ENCODE results near the gene MCF2L2.
"Not testable (repeated sequence)": the region's sequence is repeated elsewhere in the genome, so short reads cannot be mapped to it uniquely, and the experiment has no call there.

The MCF2L2 gene

DNA sequence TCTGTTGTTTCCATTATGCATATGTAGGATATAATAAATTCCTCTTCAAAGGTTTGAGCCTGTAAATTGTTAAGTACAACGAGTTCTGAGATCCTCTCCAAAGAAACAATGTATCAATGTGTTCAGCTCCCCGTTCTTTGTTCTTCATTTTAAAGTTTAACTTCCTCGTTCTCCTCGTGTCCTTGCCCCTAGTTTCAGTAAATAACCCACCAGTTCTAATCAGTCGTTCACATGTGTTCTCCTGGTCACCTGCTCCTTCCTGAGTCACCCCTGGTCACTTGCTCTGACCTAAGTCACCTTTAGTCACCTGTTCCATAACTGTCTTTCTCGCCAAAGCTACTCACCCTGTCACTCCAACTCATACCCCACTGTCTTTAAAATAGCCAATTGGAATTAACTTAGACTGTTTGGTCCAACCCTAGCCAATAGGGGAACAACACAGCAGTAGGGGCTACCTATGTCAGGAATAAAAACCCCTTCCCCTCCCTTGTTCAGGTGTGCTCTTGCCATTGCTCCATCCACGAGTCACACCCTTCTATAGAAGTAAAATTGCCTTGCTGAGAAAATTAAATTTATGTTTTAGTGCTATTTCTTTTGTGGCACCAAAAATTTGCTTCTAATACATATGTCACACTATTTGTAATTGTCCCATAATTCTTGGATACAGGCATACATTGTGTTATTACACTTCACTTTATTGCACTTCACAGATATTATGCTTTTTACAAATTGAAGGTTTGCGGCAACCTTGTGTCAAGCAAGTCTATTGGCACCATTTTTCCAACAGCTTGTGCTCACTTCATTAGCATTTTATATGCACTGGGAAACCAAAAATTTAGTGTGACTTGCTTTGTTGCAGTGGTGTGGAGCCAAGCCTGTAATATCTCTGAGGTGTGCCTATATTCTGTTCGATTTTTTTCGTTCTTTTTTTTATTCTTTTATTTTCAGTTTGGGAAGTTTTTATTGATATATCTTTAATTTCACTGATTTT is 15.3 kb upstream of the MCF2L2 start:
- no peak for DNase-seq (ENCODE audit: low read depth in 2 of 2)

DNA sequence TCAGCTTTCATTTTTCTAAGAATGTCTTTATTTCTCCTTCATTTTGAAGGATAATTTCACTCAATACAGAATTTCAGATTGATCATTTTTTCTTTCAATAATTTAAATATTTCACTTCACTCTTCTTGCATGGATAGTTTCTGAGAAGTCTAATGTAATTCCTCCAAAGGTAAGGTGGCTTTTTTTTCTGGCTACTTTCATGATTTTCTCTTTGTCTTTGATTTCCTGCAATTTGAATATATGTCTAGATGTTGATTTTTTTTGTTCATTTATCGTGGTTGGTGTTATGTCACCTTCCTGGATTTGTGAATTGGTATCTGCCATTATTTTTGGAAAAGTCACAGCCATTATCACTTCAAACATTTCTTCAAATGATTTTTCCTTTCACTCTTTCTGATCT is 14.6 kb upstream of the MCF2L2 start:
- no peak for DNase-seq (ENCODE audit: low read depth in 2 of 2)

DNA sequence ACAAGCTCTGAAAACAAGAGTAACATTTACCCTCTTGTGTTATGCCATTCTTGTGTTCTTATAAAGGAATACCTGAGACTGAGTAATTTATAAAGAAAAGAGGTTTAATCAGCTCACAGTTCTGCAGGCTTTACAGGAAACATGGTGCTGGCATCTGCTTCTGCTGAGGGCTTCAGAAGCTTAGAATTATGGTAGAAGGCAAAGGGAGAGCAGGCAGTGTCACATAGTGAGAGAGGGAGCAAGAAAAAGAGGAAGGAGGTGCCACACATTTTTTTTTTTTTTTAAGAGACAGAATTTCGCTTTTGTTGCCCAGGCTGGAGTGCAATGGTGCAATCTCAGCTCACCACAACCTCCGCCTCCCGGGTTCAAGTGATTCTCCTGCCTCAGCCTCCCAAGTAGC is 12.1 kb upstream of the MCF2L2 start:
- not testable (repeated sequence) for DNase-seq (ENCODE audit: low read depth in 2 of 2)

DNA sequence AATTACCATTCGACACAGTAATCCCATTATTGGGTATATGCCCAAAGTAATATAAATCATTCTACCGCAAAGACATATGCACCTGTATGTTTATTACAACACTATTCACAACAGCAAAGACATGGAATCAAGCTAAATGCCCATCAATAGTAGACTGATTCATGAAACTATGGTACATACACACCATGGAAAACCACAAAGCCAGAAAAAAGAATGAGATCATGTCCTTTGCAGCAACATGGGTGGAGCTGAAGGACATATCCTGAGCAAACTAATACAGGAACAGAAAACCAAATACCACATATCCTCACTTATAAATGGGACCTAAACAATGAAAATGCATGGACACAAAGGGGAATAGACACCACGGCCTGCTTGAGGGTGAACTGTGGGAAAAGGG is 11.1 kb upstream of the MCF2L2 start:
- DNase-seq (ENCODE audit: low read depth in 2 of 2): no peak

DNA sequence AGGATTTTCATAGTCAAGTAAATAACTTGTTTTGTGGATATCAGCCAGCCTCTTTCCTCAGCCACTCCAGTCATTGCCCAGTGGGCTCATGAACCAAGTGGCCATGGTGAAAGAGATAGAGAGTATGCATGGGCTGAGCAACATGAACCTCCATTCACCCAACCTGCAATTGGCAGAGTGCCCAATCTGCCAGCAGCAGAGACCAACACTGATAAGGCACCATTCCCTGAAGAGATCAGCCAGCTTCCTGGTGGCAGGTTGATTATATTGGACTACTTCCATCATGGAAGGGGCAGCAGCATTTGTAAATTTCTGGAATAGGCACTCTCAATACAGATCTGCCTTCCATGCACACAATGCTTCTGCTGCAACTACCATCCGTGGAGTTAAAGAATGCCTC is 10.3 kb upstream of the MCF2L2 start:
- DNase-seq (ENCODE audit: low read depth in 2 of 2): no peak

DNA sequence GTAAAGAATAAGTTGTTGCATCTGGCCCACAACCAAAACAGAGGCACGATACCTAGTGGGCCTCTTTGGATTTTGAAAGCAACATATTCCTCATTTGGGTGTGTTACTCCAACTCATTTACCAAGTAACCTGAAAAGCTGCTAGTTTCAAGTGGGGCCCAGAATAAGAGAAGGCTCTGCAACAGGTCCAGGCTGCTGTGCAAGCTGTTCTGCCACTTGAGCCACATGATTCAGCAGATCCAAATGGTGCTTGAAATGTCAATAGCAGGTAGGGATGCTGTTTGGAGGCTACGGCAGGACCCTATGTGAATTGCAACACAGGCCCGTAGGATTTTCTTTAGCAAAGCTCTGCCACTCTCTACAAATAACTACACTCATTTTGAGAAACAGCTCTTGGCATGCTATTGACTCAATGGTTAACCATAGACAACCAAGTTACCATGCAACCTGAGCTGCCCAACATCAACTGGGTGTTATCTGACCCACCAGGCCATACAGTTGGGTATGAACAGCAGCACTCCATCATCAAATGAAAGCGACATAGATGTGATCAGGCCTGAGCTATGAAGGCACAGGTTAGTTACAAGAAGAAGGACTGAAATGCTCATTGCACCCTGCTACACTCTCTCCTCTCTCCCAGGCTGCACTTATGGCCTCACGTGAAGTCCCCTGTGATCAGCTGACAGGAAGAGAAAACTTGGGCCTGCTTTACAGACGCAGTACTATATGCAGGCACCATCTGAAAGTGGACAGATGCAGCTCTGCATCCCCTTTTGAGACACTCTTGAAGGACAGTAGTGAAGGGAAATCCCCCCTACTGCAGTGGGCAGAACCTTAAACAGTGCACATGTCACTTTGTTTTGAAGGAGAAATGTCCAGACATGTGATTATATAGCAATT is 9.5 kb upstream of the MCF2L2 start:
- no peak for DNase-seq (ENCODE audit: low read depth in 2 of 2)

DNA sequence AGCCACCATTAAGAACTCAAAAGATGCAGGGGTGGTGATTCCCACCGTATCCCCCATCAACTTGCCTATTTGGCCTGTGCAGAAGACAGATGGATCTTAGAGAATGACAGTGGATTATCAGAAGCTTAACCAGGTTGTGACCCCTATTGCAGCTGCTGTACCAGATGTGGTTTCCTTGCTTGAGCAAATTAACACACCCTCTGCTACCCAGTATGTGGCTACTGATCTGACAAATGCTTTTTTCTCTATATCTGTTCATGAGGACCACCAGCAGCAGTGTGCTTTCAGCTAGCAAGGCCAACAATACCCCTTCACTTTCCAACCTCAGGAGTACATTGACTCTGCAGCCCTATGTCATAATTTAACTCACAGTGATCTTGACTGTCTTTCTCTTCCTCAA is 8.6 kb upstream of the MCF2L2 start:
- DNase-seq (ENCODE audit: low read depth in 2 of 2): no peak

DNA sequence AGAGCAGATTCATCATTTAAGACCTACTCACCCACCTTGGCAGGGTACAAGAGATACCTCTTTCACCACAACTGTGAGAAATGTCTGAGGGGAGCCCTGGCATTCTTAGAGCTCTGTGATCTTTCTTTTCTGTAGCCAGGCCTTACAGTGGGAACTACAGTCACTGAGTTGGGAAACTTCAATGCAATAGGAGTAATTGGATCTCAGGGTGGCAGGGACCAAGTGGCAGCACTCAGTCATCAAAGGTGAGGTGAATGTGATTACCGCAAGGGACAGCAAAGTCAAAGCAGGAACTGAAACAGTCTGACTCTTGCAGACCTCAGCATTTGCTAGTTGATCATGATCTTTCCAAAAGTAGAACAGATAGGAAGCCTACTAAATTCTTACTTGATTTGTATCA is 7.2 kb upstream of the MCF2L2 start:
- DNase-seq (ENCODE audit: low read depth in 2 of 2): no peak

DNA sequence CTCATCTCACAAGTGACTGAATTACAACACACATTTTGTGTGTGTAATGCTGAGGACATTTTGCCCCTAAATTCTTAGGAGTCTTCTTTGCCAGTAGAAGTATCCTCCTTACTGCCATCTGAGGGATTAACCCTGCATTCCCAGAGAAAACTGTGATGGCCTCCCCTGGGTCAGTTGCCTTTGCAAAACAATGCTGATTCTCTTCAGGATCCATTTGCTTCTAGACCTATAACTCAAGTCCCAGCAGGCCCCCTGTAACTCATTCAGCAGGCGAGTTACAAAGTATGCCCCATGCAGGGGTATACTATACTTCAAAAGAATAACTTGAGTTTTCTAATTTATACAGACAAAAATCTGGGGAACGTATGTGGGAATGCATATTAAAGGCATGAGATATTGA is 6.6 kb upstream of the MCF2L2 start:
- DNase-seq (ENCODE audit: low read depth in 2 of 2): no peak

DNA sequence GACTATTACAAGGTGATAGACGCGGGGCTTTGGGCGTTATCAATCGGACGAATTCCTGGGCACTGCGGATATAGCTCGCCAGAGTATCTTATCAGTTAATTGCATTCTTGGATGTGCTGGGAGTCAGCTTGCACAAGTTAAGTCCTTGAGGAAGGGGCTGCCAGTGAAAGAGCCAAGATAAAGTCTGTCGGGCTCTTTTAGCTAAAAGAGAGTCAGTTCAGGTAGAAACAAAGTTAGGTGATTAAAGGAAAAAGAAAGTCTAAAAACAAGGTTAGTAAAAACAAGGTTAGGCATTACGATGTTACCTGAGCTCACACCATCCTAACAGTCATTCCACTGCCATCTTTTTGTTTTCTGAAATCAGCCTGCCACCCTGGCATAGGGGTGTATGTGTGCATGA is 6.1 kb upstream of the MCF2L2 start:
- DNase-seq (ENCODE audit: low read depth in 2 of 2): no peak

DNA sequence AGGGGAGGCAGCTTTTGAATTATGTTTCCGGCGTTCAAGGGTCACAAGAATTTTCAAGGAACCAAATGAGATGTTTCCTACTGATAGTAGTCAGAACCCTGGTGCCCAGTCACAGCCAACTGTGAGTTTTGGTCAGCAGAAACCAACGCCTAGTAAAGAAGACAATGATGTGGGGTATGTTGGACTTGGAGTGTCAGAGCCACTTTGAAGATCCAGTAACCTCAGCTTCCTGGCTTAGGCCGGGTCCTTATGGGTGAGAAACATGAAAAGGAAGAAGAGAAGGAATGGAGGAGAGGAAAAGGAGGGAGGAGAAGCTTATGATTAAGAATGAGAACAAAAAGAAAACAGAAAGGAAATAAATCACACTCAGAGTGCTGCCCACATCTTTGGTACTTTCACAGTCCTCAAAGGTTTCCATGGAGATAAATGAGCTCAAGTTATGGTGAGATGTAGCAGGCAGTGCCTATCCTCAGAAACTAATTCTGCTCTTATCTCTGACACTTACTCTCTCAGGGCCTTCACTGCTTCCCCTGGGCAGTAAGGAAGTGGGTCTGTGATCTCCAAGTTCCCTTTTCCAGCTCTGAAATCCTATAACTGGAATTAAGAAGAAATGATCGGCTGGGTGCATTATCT is 2.0 kb upstream of the MCF2L2 start:
- DNase-seq (ENCODE audit: low read depth in 2 of 2): no peak

DNA sequence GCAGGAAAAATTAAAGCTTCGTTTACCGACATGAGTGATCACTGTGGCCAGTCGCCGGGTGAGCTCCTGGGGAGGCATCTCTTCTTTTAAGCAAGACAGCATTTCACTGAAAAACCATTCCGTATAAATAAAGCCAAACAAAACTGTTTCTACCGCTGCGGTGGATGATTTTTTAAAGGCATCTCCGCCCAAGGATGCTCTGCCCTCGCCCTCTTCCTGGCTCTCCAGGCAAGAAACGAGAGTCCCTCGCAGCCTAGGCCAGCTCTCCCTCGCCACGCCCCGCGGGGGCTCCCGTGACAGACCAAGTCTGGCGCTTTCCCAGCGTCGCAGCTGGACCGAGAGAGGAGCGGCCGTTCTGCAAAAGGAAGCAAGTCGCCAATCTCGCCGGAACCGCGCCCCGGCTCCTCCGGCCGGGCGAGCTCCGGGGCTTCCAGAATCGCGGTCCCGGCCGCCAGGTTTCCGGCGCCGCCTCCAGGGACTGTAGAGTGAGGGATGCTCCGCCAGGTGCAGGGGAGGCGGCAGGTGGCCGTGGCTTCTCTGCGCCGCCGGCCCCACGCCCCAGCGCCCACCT is 458 bp downstream of the MCF2L2 start:
- DNase-seq (ENCODE audit: low read depth in 2 of 2): peak in 1 of 2 donors; percentile 12

DNA sequence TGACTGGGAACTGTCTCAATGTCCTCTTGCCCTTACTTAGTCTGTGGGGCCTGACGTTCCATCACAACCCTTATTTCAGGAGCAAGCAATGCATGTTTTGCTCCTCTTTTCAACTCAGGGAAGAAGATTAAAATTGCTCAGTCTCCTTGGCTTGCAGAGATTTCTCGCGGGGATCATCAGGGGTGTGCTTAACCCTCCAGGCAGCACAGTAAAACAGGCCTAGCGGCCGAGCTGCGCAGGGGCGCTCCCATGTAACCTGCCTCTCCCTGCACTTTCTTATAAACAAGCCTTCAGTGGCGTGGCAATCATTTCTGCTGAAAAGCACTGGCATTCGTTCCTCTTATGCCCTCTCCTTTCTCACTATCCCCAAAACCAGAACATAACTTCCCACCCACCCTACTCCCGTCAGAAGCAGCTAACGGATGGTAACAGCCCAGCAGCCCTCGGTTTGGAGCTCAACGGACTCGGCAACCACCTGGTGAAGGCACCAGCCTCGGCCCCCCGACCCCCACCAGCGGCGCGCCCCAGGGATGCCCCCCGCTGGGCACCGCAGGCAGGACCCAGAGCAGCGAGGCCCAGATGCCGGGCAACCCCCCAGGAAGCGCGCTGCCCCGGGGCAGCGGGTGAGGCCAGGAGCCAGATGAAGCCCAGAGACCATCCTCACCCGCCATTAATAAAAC is 1.1 kb downstream of the MCF2L2 start:
- DNase-seq (ENCODE audit: low read depth in 2 of 2): no peak

DNA sequence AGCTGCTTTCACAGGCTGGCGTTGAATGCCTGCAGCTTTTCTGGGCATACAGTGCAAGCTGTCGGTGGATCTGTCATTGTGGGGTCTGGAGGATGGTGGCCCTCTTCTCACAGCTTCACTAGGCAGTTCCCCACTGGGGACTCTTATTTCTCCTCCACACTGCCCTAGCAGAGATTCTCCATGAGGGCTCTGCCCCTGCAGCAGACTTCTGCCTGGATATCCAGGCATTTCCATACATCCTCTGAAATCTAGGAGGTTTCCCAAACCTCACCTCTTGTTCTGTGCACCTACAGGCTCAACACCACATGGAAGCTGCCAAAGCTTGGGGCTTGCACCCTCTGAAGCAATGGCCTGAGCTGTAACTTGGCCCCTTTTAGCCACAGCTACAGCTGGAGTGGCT is 9.6 kb downstream of the MCF2L2 start:
- not testable (repeated sequence) for DNase-seq (ENCODE audit: low read depth in 2 of 2)

DNA sequence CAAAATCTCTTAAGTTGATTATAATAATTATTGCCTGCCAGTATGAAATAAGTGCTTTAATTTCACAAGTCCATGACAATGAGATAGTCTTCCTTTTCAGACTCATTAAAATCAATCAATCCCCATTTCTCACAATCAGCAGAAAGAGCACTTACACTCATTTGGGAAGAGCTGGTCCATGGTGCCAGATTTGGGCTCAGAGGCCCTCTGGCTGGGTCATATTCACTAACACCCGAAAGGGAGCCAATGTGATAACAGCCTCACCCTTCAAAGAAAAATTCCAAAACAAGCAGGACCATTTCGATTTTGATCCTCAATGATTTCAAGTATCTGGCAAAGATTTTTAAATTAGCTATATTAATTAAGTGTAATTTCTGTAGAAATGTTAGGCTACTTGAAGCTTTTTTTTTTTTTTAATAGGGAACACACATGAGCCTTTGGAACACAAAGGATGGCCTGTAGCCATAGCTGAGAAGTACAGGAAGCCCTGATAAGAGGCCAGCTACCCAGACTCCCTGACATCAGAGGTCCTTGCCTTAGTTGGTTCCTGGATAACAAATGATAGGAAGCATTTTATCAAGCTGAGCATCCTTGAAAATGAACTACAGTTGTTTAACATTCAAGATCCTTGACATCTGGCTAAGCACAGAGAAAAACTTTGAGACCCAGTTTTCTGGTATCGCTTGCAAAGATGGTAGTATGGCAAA is 17.1 kb downstream of the MCF2L2 start:
- no peak for DNase-seq (ENCODE audit: low read depth in 2 of 2)

DNA sequence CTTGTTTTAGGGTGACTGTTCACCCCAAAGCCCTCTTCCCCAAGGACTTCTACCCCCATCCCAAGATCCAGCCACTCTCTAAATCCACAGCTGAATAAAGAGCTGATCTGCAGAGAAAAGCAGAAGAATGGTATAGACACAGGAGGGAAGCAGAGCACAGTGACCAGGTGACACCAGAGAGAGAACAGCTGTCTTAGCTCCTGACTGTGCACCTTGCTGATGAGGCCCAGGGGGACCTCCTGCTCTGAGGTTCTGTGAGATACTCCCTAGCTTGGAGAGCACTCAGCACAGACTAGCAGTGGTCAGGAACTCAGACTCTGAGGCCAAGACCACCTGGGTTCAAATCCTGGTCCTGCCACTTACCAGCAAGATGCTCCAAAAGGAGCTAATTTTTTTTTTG is 17.7 kb downstream of the MCF2L2 start:
- DNase-seq (ENCODE audit: low read depth in 2 of 2): no peak

DNA sequence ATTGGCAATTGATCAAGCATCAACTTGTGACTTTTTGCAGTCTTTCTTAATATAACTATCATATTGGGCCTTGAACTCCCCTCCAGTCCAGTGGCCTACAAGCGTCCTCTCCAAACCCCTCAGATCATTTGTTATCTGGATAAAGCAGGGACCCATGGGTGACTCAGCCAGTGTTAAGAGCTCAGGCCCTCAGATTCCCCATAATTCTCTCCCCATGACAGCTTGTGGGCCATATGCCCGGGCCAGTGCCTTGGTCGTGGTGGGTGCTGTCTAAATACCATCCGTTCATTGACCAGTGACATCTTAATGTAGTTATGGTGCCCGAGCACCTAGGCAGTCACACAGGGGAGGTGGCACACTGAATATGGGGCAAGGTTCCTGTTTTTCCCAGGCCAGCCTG is 18.1 kb downstream of the MCF2L2 start:
- no peak for DNase-seq (ENCODE audit: low read depth in 2 of 2)

DNA sequence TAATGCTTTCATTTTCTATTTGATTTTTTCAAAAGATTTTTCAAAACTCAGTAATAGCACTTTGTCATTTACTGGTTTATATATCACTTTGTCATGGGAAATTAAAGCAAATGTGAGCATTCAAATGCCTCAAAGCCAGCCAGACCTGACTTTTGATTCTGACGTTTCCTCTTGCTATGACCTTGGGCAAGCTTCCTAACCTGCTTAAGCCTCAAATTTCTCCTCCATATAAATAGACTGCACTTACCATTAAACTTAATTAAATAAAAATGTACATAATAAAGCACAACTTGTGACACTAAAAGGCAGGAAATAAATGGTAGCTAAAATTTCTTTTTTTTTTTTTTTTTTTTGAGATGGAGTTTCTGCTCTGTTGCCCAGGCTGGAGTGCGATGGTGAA is 19.2 kb downstream of the MCF2L2 start:
- no peak for DNase-seq (ENCODE audit: low read depth in 2 of 2)

DNA sequence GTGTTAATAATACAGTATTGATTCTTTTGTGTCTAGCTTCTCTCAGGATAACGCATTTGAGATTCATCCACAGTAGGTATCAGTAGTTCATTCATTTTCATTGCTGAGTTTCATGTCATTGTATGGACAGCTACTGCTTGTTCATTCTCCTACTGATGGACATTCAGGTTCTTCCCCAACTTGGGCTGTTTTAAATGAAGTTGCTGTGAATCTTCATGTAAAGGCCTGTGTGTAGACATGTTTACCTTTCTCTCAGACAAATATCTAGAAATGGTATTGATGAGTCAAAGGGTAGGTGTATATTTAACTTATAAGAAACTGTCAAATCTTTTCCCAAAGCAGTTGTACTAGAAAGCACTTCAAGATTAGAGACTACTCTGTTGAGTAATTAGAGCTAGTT is 26.7 kb downstream of the MCF2L2 start:
- DNase-seq (ENCODE audit: low read depth in 2 of 2): no peak

DNA sequence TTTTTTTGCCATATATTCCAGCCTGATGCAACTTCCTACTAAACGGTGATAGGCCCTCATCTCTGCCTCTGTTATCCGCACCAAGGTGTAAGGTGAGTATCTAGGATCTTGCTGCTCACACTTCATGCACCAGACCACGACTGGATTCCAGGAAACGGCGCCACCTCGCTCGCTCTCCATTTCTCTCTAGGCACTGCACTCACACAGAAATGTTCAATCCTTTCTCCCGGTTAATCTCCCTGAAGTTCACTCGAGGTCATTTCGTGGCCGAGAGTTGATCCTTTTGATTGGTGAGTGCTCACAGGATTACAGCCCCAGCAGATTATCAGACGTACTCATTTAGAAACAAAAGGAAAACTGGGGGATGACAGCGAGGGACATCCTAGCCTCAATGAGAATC is 28.1 kb downstream of the MCF2L2 start:
- DNase-seq (ENCODE audit: low read depth in 2 of 2): no peak

Data from stimulated activated CD8-positive, alpha-beta memory T cell treated with anti-CD3 and anti-CD28 coated beads, Interleukin-7, amount 100 ng/mL, for 4 hours (primary cell).